H1 (cell line): ENCODE results near the gene TTC22. TPM values are rescaled to one million over a fixed set of nuclear protein-coding genes. Genes with fewer than 3 reads are reported as not detected.

Experiments
- BRCA1 ChIP-seq: IDR thresholded peaks from 2 replicates; pipeline ENCODE4 v1.6.1; 2012; ENCODE audit warnings: low read depth, low read length, improper control_type of control experiment
- CTBP2 ChIP-seq: IDR thresholded peaks from 2 replicates; pipeline ENCODE4 v1.7.0; 2011; ENCODE audit warnings: borderline replicate concordance, mild to moderate bottlenecking, moderate library complexity, mixed read lengths, low read length; ENCODE audit not compliant: insufficient read depth, insufficient read length
- NRF1 ChIP-seq: IDR thresholded peaks from 2 replicates; pipeline ENCODE4 v1.6.1; 2011; ENCODE audit warnings: mild to moderate bottlenecking, low read depth, low read length, improper control_type of control experiment
- RFX5 ChIP-seq: IDR thresholded peaks from 2 replicates; pipeline ENCODE4 v1.6.1; 2011; ENCODE audit warnings: low read depth, low read length, improper control_type of control experiment, borderline replicate concordance
- SP1 ChIP-seq: IDR thresholded peaks from 2 replicates; pipeline ENCODE4 v1.6.1; 2011; ENCODE audit warnings: low read depth, low read length
- TCF12 ChIP-seq: IDR thresholded peaks from 2 replicates; pipeline ENCODE4 v1.6.1; 2011; ENCODE audit warnings: low read depth, mild to moderate bottlenecking, low read length
- TEAD4 ChIP-seq: IDR thresholded peaks from 2 replicates; pipeline ENCODE4 v1.6.1; 2012; ENCODE audit warnings: low read depth, low read length, inconsistent platforms, mixed read lengths
- polyA plus RNA-seq, 7 experiments: library from polyadenylated mRNA; depleted of rRNA in 3 of 7; stranded (reverse) in 5 of 7; unstranded in 2 of 7; fragments of >200 nt in 5 of 7; fragments of 200-250 nt in 2 of 7; gene quantifications; 1 replicate in 5 of 7; 2 replicates in 1 of 7; 4 replicates in 1 of 7; pipeline versions ENCODE4 v1.2.1 to v1.2.3, GENCODE V29; 2011 to 2013; ENCODE audit warnings: missing spikeins in 2 of 7, mixed read lengths in 2 of 7
- total RNA-seq: library from RNA; stranded (reverse); fragmentation: NEBNext Ultra II Directional; extraction: Animal tissue kit (Norgen Biotek cat#: 25700); gene quantifications from 2 replicates; pipeline ENCODE4 v1.2.1, GENCODE V29; 2021

TTC22 gene
- total and polyA plus RNA-seq, 2 of the 8 experiments (the other 6 are each of a cell fraction or from before 2014, with no cell fraction given) = 1.00 to 1.6 TPM

DNA sequence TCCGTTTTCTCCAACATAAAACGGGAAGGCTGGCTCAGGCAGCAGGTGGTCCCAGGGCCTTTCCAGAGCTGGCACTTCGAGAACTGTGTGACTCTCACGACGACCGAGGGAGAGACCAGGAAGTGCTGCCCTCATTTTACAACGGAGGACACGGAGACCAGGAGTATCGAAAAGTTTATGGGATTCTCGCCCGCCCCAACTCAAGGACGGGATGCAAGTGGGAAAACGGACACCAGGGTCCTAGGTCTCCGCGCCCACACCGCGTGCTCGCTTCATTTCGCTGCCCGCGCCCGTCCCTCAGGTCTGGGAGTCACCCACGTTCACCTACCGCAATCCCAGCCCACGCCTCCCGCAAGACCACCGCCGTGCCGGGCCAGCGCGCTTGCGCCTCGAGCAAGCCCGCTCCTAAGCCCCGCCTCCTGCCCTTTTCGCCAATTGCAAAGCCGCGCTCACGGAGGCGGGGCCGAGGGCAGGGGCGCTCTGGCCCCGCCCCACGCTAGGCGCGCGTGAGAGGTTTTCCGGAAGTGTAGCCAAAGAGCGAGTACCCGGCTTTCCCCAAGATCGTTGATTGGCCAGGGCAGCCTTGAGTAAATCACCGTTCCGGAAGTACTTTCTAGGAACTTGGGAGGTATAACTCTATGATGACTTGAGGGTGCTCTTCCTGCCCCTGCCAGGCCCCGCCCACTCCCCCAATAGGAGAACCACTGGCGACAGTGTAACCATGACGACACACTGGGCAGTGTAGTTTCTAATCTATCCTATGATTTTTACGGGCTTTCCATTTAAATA, 36.8 kb downstream of the TTC22 start, which contains the start of gene PARS2 (continued):
- TF ChIP-seq BRCA1 = no peak
- TF ChIP-seq CTBP2 = no peak
- peak; percentile 82 for TF ChIP-seq SP1
- no peak for TF ChIP-seq TEAD4
- no peak for TF ChIP-seq TCF12
- no peak for TF ChIP-seq RFX5
- peak; percentile 36 for TF ChIP-seq NRF1
